ENCODE results near the gene CCDC50.

The CCDC50 gene

GRCh38 chr3:191350396-191351090 is 21.3 kb downstream of the CCDC50 start:
- no peak for DNase-seq

- no peak for DNase-seq
Measured at GRCh38 chr3:191352014-191352413, 22.8 kb downstream of the CCDC50 start.

- no peak for DNase-seq
Measured at GRCh38 chr3:191353022-191353777, 24.0 kb downstream of the CCDC50 start.

DNA sequence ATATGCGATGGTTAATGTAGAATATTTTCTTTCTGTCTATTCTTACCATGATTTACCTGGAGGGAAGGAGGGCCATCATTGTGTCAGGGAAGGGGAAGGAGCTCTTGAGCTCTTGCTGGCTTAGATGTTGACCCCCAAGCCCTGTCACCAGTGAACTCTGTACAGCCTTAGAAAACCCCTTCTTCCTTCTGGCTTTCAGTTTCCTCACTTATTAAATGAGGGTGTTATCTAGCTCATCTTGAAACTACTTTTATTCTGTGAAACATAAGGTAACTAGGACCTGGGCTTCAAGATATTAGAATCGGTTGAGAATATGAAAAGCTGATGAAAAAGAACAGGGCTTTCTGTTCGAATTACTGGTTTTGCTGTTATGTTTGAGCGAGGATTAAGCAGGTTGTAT is 26.2 kb downstream of the CCDC50 start:
- no peak for DNase-seq

DNA sequence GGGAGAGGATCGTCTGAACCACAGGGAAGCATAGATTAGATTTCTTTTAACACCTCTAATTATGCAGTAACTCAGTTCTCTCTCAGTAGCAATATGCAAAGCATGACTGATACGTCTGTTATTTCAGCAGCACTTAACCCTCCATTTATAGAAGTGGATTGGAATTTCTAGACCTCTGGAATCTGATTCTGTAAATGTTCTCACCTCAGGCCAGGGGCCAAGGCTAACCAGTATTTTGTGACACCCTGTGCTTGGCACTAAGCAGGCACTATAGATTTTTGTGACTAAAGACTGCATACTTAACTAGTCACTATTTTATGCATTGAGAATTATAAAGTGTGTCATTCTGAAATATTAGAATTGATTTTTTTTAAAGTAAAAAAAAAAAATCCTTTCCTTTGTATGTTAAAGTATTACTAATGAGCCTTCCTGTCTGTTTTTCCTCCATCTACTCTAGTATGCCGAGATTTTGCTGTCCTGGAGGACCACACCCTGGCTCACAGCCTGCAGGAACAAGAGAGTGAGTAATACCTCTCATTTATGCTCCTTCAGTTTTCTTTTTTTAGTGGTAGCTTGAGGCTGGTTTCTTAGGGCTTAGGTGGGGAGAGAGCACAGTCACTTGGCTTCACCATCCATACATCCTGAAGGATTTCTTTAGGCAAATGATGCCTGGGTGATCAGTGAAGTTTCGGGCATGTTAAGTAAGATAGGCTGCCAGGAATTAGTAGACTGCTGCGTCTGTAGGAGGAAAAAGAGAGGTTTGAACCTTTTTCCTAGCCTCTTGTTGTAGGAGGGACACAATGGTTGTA is 27.6 kb downstream of the CCDC50 start:
- no peak for DNase-seq

DNA sequence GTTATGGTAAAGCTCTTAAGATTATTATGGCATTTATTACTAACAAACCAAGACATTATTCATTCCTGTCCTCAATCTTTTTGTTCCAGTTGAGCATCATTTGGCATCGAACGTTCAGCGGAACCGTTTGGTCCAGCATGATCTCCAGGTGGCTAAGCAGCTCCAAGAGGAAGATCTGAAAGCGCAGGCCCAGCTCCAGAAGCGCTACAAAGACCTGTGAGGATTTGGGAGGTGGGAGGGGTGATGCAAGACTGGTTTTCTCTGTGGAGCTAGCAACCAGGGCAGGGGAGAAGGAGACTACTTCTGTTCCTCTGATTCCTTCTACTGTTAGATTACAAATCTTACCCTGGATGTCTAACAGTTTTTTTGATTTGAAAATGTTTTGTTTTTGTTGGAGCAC is 28.7 kb downstream of the CCDC50 start:
- DNase-seq: no peak

- DNase-seq: peak; percentile 45
Measured at GRCh38 chr3:191358929-191359328, 29.7 kb downstream of the CCDC50 start.

GRCh38 chr3:191360620-191361019 is 31.4 kb downstream of the CCDC50 start:
- no peak for DNase-seq

- no peak for DNase-seq
Measured at GRCh38 chr3:191361456-191361855, 32.3 kb downstream of the CCDC50 start.

DNA sequence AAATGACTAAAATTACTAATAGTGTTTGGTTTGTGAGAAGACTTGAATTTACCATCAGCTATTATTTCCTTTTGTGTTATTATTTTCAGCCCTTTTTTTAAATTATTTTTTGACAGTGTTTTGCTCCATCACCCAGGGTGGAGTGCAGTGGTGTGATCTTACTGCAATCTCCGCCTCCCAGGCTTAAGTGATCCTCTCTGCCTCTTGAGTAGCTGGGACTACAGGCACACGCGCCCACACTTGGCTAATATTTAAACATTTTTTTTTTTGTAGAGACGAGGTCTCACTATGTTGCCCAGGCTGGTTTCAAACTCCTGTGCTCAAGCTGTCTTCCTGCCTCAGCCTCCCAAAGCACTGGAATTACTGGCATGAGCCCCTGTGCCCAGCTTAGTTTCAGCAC is 32.8 kb downstream of the CCDC50 start:
- DNase-seq: no peak

- DNase-seq: no peak
Measured at GRCh38 chr3:191362524-191363090, 33.4 kb downstream of the CCDC50 start.

GRCh38 chr3:191363221-191363620 is 34.0 kb downstream of the CCDC50 start:
- no peak for DNase-seq

DNA sequence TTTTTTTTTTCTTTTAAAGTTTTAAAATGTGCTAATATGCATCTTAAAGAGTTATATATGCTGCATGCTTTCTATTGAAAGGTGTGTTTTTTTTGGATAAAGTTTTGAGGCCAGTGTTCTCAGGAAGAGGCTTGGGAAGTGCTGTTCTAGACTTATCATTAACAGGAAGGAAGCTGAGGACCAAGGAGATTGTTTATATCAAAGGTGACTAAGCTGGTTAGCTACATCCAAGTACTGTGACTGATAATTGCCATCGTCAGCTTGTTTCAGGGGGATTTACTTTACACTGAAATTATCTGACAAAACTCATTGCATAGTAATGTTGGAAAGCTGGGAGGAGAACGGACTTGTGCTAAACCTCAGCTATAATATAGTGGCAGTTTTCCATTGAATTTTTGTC is 37.5 kb downstream of the CCDC50 start:
- DNase-seq: no peak

- no peak for DNase-seq
Measured at GRCh38 chr3:191368755-191369615, 39.8 kb downstream of the CCDC50 start.

- no peak for DNase-seq
Measured at GRCh38 chr3:191369616-191370010, 40.4 kb downstream of the CCDC50 start.

- DNase-seq: no peak
Measured at GRCh38 chr3:191372122-191372521, 42.9 kb downstream of the CCDC50 start.

DNA sequence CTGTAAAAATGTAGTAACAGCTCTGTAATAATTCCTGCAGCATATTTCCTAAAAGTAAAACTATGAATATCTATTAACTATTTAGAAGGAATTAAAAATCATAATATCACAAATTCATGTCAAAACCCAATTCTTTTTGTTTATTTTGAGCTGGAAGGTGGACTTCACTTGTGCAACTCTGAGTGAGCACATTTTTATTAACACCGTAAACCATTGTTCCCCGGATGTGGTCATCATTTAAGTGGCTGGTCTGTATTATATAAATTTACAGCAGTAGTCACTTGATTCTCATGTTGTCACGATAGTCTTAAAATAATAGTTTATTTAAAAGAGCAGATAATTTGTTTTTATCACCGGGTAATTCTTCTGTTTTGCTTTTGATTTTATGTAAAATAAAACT is 44.1 kb downstream of the CCDC50 start:
- no peak for DNase-seq

- no peak for DNase-seq
Measured at GRCh38 chr3:191376516-191377141, 47.4 kb downstream of the CCDC50 start.

DNA sequence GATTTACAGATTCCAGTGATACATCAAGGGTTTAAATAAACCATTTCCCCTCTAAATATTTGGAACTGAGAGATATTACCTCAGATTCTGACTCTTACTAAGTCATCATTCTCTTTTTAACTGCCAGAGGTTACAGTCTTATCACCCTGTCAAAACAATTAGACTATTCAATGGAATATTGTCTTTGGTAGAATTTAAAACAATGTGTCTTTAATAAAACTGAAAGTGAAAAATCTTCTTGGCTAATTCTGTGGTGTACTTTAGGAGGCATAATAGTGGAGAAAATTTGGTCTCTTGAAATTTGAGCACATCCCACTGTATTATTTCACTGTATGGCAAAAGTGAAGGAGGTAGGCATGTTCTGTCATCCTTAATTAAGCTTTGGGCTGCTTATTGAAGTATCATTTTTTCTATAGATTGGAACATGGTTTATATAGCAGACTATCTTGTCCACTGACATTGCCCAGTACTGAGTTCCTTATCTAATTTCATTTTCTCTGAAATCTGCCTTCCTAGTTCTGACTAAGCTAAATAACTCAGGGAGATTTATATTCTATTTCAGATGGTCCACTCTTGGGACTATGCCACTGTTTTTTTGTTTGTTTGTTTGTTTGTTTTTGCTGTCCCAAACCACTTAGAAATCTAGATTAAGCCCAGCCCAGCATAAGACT is 49.1 kb downstream of the CCDC50 start:
- DNase-seq: no peak

DNA sequence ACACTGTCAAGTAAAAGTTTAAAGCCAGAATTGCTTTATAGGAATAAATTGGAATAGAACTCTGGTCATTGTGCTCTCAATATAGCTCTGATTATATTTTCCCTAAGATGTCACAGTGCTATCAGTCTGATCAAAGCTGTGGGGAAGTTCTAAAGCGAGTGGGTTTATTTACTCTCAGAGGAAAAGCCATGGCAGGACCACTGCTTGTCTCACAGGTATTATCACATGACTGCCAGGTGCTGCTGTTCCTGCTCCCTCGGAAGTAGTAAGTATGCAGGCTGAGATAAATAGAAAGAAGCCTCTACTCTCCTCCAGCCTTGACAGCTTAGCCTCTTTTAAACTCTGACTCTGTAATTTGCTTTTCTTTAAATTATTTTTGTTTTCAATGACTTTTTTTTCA is 50.3 kb downstream of the CCDC50 start:
- DNase-seq: no peak

- no peak for DNase-seq
Measured at GRCh38 chr3:191380001-191380400, 50.8 kb downstream of the CCDC50 start.
